Lower leg skin (tissue), 3 donors: Measurements from ENCODE around the gene GLDN.

ENCODE experiments used
- POLR2A ChIP-seq, 2 donors: fragments of 450-650 bp; IDR thresholded peaks; one replicate each; pipeline ENCODE4 v1.6.1; 2016 to 2017; ENCODE audit warnings: antibody characterized with exemption in 2 of 2, mild to moderate bottlenecking in 1 of 2, moderate library complexity in 1 of 2
- TF ChIP-seq, protein P1 (sequence below), 3 donors: fragments of 450-650 bp; IDR thresholded peaks; one replicate each; pipeline ENCODE4 v1.5.1; 2016; ENCODE audit warnings: antibody characterized with exemption in 3 of 3, mild to moderate bottlenecking in 3 of 3, moderate library complexity in 2 of 3

DNA sequence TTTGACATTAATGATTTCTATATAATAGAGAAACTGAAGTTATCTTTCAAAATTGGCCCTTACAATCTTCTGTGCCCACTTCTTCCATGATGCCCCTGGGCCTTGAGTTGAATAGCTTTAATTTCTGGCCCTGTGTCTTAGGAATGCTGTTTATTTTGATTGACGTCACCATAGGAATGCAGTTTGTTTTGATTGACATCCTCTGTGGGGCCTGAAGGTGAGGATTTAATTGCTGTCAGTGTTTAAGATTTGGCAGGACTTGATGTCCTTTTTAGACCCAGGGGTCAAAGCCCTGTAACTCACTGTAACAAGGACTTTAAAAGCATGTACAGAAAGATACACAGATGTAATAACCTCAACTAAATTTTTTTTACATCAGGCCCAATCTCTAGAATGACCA lies 83.3 kb downstream of the GLDN start:
- TF ChIP-seq, protein P1, sequence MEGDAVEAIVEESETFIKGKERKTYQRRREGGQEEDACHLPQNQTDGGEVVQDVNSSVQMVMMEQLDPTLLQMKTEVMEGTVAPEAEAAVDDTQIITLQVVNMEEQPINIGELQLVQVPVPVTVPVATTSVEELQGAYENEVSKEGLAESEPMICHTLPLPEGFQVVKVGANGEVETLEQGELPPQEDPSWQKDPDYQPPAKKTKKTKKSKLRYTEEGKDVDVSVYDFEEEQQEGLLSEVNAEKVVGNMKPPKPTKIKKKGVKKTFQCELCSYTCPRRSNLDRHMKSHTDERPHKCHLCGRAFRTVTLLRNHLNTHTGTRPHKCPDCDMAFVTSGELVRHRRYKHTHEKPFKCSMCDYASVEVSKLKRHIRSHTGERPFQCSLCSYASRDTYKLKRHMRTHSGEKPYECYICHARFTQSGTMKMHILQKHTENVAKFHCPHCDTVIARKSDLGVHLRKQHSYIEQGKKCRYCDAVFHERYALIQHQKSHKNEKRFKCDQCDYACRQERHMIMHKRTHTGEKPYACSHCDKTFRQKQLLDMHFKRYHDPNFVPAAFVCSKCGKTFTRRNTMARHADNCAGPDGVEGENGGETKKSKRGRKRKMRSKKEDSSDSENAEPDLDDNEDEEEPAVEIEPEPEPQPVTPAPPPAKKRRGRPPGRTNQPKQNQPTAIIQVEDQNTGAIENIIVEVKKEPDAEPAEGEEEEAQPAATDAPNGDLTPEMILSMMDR (IDR thresholded peaks at IDR 0.05): no peak
- TF ChIP-seq POLR2A (IDR thresholded peaks at IDR 0.05): no peak
